Testis (tissue), 2 donors: ENCODE results near the gene NOM1.

Experiments
- CTCF ChIP-seq, 3 experiments: fragments of 450-650 bp in 2 of 3; fragments of 200-600 bp in 1 of 3; sonication (generic) in 1 of 3; IDR thresholded peaks; one replicate each; pipeline ENCODE4 v1.5.1; 2016 to 2019; ENCODE audit warnings: antibody characterized with exemption in 3 of 3, mild to moderate bottlenecking in 2 of 3, moderate library complexity in 1 of 3
- POLR2A ChIP-seq: fragments of 450-650 bp; IDR thresholded peaks from one replicate; pipeline ENCODE4 v1.6.1; 2017; ENCODE audit warnings: antibody characterized with exemption, mild to moderate bottlenecking, moderate library complexity

DNA sequence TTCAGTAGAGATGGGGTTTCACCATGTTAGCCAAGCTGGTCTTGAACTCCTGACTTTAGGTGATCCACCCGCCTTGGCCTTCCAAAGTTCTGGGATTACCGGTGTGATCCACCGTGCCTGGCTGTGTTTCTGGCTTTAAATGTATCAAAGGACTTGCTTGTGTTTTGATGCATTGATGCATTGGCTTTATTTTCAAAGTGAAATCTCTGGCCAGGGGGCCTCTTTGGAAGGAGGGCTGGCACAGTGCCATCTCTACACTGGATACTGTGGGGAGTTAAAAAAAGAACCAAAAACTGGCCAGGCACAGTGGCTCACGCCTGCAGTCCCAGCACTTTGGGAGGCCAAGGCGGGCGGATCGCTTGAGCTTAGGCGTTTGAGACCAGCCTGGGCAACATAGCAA is 44.9 kb downstream of the NOM1 start:
- TF ChIP-seq CTCF (IDR thresholded peaks at IDR 0.05) (no peak), POLR2A (no peak)
